HEK293 (cell line): ENCODE measurements around the gene DIP2B.

Source experiments
- CTCF ChIA-PET: fragments of 350-600 bp; formaldehyde crosslinking; extraction: SDS; loops from one replicate; lab custom pipeline; 2021; ENCODE audit warnings: antibody characterized with exemption; lab: Yijun Ruan, JAX
- POLR2A ChIA-PET: fragments of 300-600 bp; formaldehyde crosslinking; extraction: SDS; loops from one replicate; lab custom pipeline; 2020; ENCODE audit warnings: antibody characterized with exemption, inconsistent platforms; lab: Yijun Ruan, JAX
- H3K27ac ChIP-seq: fragments of 200-500 bp; sonication (Bioruptor generic); 2 replicates; pipeline ENCODE4 v1.5.1; 2014; ENCODE audit warnings: low read depth, low read length, control low read depth, inconsistent platforms; ENCODE audit errors: extremely low read depth
- H3K36me3 ChIP-seq, 2 experiments: fragments of 200-500 bp in 1 of 2; sonication (Bioruptor generic) in 1 of 2; 1 replicate in 1 of 2; 2 replicates in 1 of 2; pipeline ENCODE4 v1.5.1; 2014 to 2017; ENCODE audit warnings: inconsistent platforms in 2 of 2, low read length in 2 of 2; ENCODE audit not compliant: control insufficient read depth in 2 of 2, insufficient read depth in 1 of 2
- H3K4me1 ChIP-seq: fragments of 200-500 bp; sonication (Bioruptor generic); 2 replicates; pipeline ENCODE4 v1.5.1; 2014; ENCODE audit warnings: mild to moderate bottlenecking, low read length, inconsistent platforms; ENCODE audit not compliant: control insufficient read depth, insufficient read depth
- H3K4me3 ChIP-seq: 2 replicates; pipeline ENCODE4 v1.5.1; 2011; ENCODE audit warnings: low read depth, mild to moderate bottlenecking, control low read depth, low read length, moderate library complexity
- H3K9me3 ChIP-seq: fragments of 200-500 bp; sonication (Bioruptor generic); 2 replicates; pipeline ENCODE4 v1.5.1; 2014; ENCODE audit warnings: low read depth, low read length, inconsistent platforms; ENCODE audit not compliant: control insufficient read depth, insufficient read depth
- PBX3 ChIP-seq: sonication (generic); formaldehyde crosslinking; IDR thresholded peaks from 2 replicates; pipeline ENCODE4 v1.8.1; 2022; ENCODE audit warnings: mild to moderate bottlenecking, moderate library complexity, missing genetic modification reagents
- SCRT2 ChIP-seq: fragments of 450-650 bp; formaldehyde crosslinking; IDR thresholded peaks from 2 replicates; pipeline ENCODE4 v1.5.1; 2016; ENCODE audit warnings: missing biosample characterization, missing genetic modification characterization
- TSHZ1 ChIP-seq: fragments of 450-650 bp; formaldehyde crosslinking; IDR thresholded peaks from 2 replicates; pipeline ENCODE4 v1.5.1; 2016; ENCODE audit warnings: missing biosample characterization, missing genetic modification characterization, borderline replicate concordance
- ZBTB8A ChIP-seq: fragments of 450-650 bp; formaldehyde crosslinking; IDR thresholded peaks from 2 replicates; pipeline ENCODE4 v1.5.1; 2016; ENCODE audit warnings: missing biosample characterization, missing genetic modification characterization
- ZNF133 ChIP-seq: fragments of 450-650 bp; formaldehyde crosslinking; IDR thresholded peaks from 2 replicates; pipeline ENCODE4 v1.5.1; 2016; ENCODE audit warnings: missing biosample characterization, missing genetic modification characterization
- ZNF157 ChIP-seq: fragments of 450-650 bp; formaldehyde crosslinking; IDR thresholded peaks from 2 replicates; pipeline ENCODE4 v1.5.1; 2016; ENCODE audit warnings: missing biosample characterization, missing genetic modification characterization
- ZNF211 ChIP-seq: fragments of 450-650 bp; formaldehyde crosslinking; IDR thresholded peaks from 2 replicates; pipeline ENCODE4 v1.5.1; 2016; ENCODE audit warnings: low read depth, missing biosample characterization, missing genetic modification characterization
- ZNF223 ChIP-seq: fragments of 450-650 bp; formaldehyde crosslinking; IDR thresholded peaks from 2 replicates; pipeline ENCODE4 v1.5.1; 2016; ENCODE audit warnings: missing biosample characterization, missing genetic modification characterization
- ZNF398 ChIP-seq: fragments of 450-650 bp; formaldehyde crosslinking; IDR thresholded peaks from 2 replicates; pipeline ENCODE4 v1.5.1; 2017; ENCODE audit warnings: missing biosample characterization, missing genetic modification characterization
- ZNF449 ChIP-seq: fragments of 450-650 bp; formaldehyde crosslinking; IDR thresholded peaks from 2 replicates; pipeline ENCODE4 v1.5.1; 2017; ENCODE audit warnings: missing biosample characterization, mild to moderate bottlenecking, missing genetic modification characterization, moderate library complexity
- ZNF48 ChIP-seq: fragments of 450-650 bp; formaldehyde crosslinking; IDR thresholded peaks from 2 replicates; pipeline ENCODE4 v1.5.1; 2016; ENCODE audit warnings: missing biosample characterization, missing genetic modification characterization
- ZNF488 ChIP-seq: fragments of 450-650 bp; formaldehyde crosslinking; IDR thresholded peaks from 2 replicates; pipeline ENCODE4 v1.5.1; 2016; ENCODE audit warnings: missing biosample characterization, missing genetic modification characterization
- ZNF529 ChIP-seq: fragments of 450-650 bp; formaldehyde crosslinking; IDR thresholded peaks from 2 replicates; pipeline ENCODE4 v1.5.1; 2017; ENCODE audit warnings: missing genetic modification characterization, missing biosample characterization; ENCODE audit not compliant: insufficient replicate concordance
- ZNF548 ChIP-seq: fragments of 450-650 bp; formaldehyde crosslinking; IDR thresholded peaks from 2 replicates; pipeline ENCODE4 v1.5.1; 2016; ENCODE audit warnings: missing biosample characterization, missing genetic modification characterization
- ZNF555 ChIP-seq: fragments of 450-650 bp; formaldehyde crosslinking; conservative IDR thresholded peaks from 2 replicates; pipeline ENCODE4 v1.5.1; 2017; ENCODE audit warnings: missing biosample characterization, mild to moderate bottlenecking, missing genetic modification characterization, inconsistent platforms
- ZNF600 ChIP-seq: fragments of 450-650 bp; formaldehyde crosslinking; IDR thresholded peaks from 2 replicates; pipeline ENCODE4 v1.5.1; 2016; ENCODE audit warnings: missing biosample characterization, missing genetic modification characterization
- ZNF664 ChIP-seq: fragments of 450-650 bp; formaldehyde crosslinking; IDR thresholded peaks from 2 replicates; pipeline ENCODE4 v1.5.1; 2016; ENCODE audit warnings: missing biosample characterization, missing genetic modification characterization
- ZNF692 ChIP-seq: fragments of 450-650 bp; formaldehyde crosslinking; IDR thresholded peaks from 2 replicates; pipeline ENCODE4 v1.5.1; 2016; ENCODE audit warnings: missing biosample characterization, missing genetic modification characterization
- ZNF768 ChIP-seq: fragments of 450-650 bp; formaldehyde crosslinking; IDR thresholded peaks from 2 replicates; pipeline ENCODE4 v1.5.1; 2018; ENCODE audit warnings: missing biosample characterization, mild to moderate bottlenecking, missing genetic modification characterization
- ZNF830 ChIP-seq: fragments of 450-650 bp; IDR thresholded peaks from 2 replicates; pipeline ENCODE4 v1.5.0; 2018; ENCODE audit warnings: missing biosample characterization, missing genetic modification characterization, low read depth, mild to moderate bottlenecking, moderate library complexity
- ZSCAN16 ChIP-seq: fragments of 450-650 bp; formaldehyde crosslinking; IDR thresholded peaks from 2 replicates; pipeline ENCODE4 v1.5.1; 2016; ENCODE audit warnings: missing biosample characterization, missing genetic modification characterization

The DIP2B gene

GRCh38 chr12:50661300-50662115, 156.7 kb downstream of the DIP2B start:
- no peaks in the 10 kb centered on the region for H3K9me3 ChIP-seq
- CTCF ChIA-PET = interaction anchor here (0.6 to 1.5 kb wide), 3 partner anchors 17 to 127 kb away, joined by 3 to 5 read pairs (median 3); no protein-coding TSS in a partner anchor
- no peaks in the 10 kb centered on the region; a peak in 1 of 3 replicates for H3K36me3 ChIP-seq
- no peak for TF ChIP-seq ZNF600 (tag by site-specific recombination)
- TF ChIP-seq ZBTB8A (tag by site-specific recombination) = no peak
- no peak for TF ChIP-seq ZNF529
- TF ChIP-seq PBX3 (CRISPR knock-in tag) = no peak
- no peak for TF ChIP-seq ZNF555 (tag by site-specific recombination)
- no peak for TF ChIP-seq ZNF488 (tag by site-specific recombination)
- TF ChIP-seq ZNF449 (tag by site-specific recombination) = no peak
- no peak for TF ChIP-seq ZNF664 (tag by site-specific recombination)
- no peak for TF ChIP-seq ZNF692 (tag by site-specific recombination)
- no peak for TF ChIP-seq TSHZ1 (tag by site-specific recombination)
- no peak for TF ChIP-seq ZNF133 (tag by site-specific recombination)
- no peak overlapping the region for H3K4me3 ChIP-seq
- no peak overlapping the region for H3K27ac ChIP-seq
- H3K4me1 ChIP-seq = peaks cover 25% of the 10 kb centered on the region
- POLR2A ChIA-PET = no interaction called here

GRCh38 chr12:50662116-50662510, 157.3 kb downstream of the DIP2B start:
- ChIA-PET CTCF (interaction anchor here (0.6 kb wide), 1 partner anchor 126 kb away, joined by 3 read pairs; no protein-coding TSS in a partner anchor), POLR2A (no interaction called here)
- H3K36me3 ChIP-seq = no peaks in the 10 kb centered on the region; a peak in 1 of 3 replicates
- peaks cover 25% of the 10 kb centered on the region for H3K4me1 ChIP-seq
- H3K27ac ChIP-seq = no peak overlapping the region
- no peaks in the 10 kb centered on the region for H3K9me3 ChIP-seq
- no peak overlapping the region for H3K4me3 ChIP-seq
- no peak for TF ChIP-seq ZNF211 (tag by site-specific recombination)
- TF ChIP-seq ZNF548 (tag by site-specific recombination) = no peak
- no peak for TF ChIP-seq ZNF768 (tag by site-specific recombination)
- TF ChIP-seq ZSCAN16 (tag by site-specific recombination) = no peak
- TF ChIP-seq ZNF157 (tag by site-specific recombination) = no peak
- TF ChIP-seq ZNF830 (tag by site-specific recombination) = no peak
- no peak for TF ChIP-seq ZNF398 (tag by site-specific recombination)
- TF ChIP-seq ZNF555 (tag by site-specific recombination) = no peak
- TF ChIP-seq ZNF48 = no peak
- no peak for TF ChIP-seq ZNF223 (tag by site-specific recombination)
- TF ChIP-seq SCRT2 (tag by site-specific recombination) = no peak
